ENCODE results near the gene GP1BB.

The GP1BB gene

DNA sequence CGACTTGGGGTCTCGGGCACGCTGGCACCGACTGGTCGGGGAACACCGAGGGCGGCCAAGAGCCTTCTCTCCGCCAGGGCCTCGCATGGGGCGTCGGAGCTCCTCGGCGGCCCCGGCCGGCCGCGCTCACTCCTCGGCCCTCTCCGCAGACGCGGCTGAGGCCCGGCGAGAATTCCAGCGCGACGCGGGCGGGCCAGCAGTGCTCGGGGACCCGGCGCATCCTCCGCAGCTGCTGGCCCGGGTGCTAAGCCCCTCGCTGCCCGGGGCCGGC lies 42.8 kb downstream of the GP1BB start:
- Histone ChIP-seq H3K4me3 (ENCODE audit: low read length, poor library complexity, severe bottlenecking) (peak overlapping the region; percentile 72), H3F3A (ENCODE audit: low read depth) (no peaks in the 10 kb centered on the region), H3K79me2 (ENCODE audit: insufficient read depth, low read length) (peaks cover 23% of the 10 kb centered on the region; the same call in 1 of the 2 replicates), H3K9me2 (replicated peaks; ENCODE audit: low read depth, low read length) (no peaks in the 10 kb centered on the region), H2AFZ (ENCODE audit: low read length) (no peak overlapping the region), H3K9ac (ENCODE audit: low read depth, low read length, poor library complexity, severe bottlenecking) (peak overlapping the region; percentile 82), H3K9me3 (ENCODE audit: insufficient read depth, low read depth, low read length) (no peaks in the 10 kb centered on the region), H4K20me1 (ENCODE audit: insufficient read depth, low read length, poor library complexity, severe bottlenecking) (no peaks in the 10 kb centered on the region), H3K27me3 (ENCODE audit: insufficient read depth, low read length, poor library complexity, severe bottlenecking) (no peaks in the 10 kb centered on the region), H3K4me2 (ENCODE audit: low read depth, low read length, poor library complexity, severe bottlenecking) (peak overlapping the region; percentile 49), H3K36me3 (ENCODE audit: insufficient read depth, low read length) (no peaks in the 10 kb centered on the region), H3K4me1 (ENCODE audit: insufficient read depth, low read length, poor library complexity, severe bottlenecking) (no peaks in the 10 kb centered on the region)
- TF ChIP-seq EZH2phosphoT487 (IDR thresholded peaks at IDR 0.05; ENCODE audit: borderline replicate concordance), result no peak
- TF ChIP-seq, protein P1, sequence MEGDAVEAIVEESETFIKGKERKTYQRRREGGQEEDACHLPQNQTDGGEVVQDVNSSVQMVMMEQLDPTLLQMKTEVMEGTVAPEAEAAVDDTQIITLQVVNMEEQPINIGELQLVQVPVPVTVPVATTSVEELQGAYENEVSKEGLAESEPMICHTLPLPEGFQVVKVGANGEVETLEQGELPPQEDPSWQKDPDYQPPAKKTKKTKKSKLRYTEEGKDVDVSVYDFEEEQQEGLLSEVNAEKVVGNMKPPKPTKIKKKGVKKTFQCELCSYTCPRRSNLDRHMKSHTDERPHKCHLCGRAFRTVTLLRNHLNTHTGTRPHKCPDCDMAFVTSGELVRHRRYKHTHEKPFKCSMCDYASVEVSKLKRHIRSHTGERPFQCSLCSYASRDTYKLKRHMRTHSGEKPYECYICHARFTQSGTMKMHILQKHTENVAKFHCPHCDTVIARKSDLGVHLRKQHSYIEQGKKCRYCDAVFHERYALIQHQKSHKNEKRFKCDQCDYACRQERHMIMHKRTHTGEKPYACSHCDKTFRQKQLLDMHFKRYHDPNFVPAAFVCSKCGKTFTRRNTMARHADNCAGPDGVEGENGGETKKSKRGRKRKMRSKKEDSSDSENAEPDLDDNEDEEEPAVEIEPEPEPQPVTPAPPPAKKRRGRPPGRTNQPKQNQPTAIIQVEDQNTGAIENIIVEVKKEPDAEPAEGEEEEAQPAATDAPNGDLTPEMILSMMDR (conservative IDR thresholded peaks at IDR 0.05; ENCODE audit: low read length), result no peak

DNA sequence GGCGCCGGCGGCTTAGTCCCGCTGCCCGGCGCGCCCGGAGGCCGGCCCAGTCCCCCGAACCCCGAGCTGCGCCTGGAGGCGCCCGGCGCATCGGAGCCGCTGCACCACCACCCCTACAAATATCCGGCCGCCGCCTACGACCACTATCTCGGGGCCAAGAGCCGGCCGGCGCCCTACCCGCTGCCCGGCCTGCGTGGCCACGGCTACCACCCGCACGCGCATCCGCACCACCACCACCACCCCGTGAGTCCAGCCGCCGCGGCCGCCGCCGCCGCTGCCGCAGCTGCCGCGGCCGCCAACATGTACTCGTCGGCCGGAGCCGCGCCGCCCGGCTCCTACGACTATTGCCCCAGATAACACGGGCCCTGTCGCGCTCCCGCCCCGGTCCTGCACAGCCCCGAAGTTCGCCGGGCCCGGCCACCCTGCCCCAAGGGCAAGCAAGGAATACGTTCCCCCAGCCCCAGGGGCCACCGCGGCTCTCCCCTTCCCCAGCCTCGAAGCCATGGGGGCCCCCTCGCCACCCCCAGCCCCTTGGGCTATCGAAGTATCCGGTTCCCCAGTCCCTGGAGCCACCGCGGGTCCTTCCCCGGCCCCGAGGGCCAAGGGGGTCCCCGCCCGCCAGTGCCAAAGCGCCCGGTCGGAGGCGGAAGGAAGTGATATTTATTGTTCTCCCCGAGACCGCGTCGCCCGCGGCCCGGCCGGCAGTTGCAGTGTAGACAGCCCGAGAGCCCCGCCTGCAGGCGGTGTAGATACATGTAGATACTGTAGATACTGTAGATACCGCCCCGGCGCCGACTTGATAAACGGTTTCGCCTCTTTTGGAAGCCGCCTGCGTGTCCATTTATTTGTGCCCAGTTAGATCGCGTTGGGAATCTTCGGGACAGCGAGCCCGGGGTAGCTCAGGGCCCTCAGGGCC lies 43.4 kb downstream of the GP1BB start:
- Histone ChIP-seq H2AFZ (ENCODE audit: low read length) (peak overlapping the region; percentile 48; the same call in 1 of the 2 replicates), H3K4me2 (ENCODE audit: low read depth, low read length, poor library complexity, severe bottlenecking) (peak overlapping the region; percentile 49), H3K36me3 (ENCODE audit: insufficient read depth, low read length) (no peaks in the 10 kb centered on the region)

DNA sequence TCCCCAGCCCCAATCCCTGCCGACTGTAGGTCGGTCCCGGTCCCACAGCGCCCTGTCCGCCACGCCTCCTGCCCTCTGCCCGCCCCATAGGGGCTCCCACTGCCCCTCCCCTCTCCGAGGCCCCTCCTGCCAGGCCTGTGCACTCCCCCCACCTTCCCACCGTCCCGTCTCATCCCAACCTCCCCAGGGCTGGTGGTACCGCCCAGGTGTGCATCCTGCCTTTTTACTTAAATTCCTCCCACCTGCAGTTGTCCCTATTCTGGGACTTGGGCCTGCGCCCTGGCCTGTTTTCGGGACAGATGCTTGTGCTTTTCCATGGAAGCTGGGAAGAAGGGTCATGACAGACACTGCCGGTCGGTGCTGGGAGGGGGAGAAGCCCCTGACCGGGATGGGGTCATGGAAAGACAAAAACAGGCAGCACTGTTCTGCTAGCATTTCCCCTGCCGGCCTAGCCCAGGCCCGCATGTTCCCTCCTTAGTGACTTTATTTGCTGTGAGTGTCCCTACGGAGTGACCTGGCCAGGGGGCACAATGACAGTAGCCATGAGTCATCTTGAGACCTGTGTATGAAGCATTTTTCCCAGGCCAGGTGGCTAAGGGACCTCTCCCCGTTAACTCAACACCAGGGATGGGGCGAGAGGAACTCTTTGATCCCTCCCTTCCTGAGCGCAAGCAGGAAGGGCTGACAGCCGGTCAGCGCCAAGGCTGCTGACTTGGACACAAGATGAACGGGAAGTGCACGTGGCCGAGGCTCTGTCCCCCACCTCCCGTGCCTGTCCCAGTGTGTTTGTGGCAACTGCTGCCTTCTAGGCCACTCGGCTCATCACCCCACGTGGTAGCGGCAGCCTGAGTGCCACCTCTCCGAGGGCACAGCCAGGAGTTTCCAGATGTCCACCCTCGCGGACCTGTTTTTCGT lies 44.3 kb downstream of the GP1BB start:
- Histone ChIP-seq H3K4me1 (ENCODE audit: insufficient read depth, low read length, poor library complexity, severe bottlenecking) (no peaks in the 10 kb centered on the region), H3K79me2 (ENCODE audit: insufficient read depth, low read length) (peaks cover 23% of the 10 kb centered on the region; the same call in 1 of the 2 replicates), H3K36me3 (ENCODE audit: insufficient read depth, low read length) (no peaks in the 10 kb centered on the region), H3K27me3 (ENCODE audit: insufficient read depth, low read length, poor library complexity, severe bottlenecking) (no peaks in the 10 kb centered on the region), H2AFZ (ENCODE audit: low read length) (peak overlapping the region; percentile 48; the same call in 1 of the 2 replicates), H3K9me2 (replicated peaks; ENCODE audit: low read depth, low read length) (no peaks in the 10 kb centered on the region), H3K4me2 (ENCODE audit: low read depth, low read length, poor library complexity, severe bottlenecking) (peak overlapping the region; percentile 49), H3F3A (ENCODE audit: low read depth) (no peaks in the 10 kb centered on the region), H4K20me1 (ENCODE audit: insufficient read depth, low read length, poor library complexity, severe bottlenecking) (no peaks in the 10 kb centered on the region), H3K4me3 (ENCODE audit: low read length, poor library complexity, severe bottlenecking) (peak overlapping the region; percentile 72), H3K9me3 (ENCODE audit: insufficient read depth, low read depth, low read length) (no peaks in the 10 kb centered on the region), H3K9ac (ENCODE audit: low read depth, low read length, poor library complexity, severe bottlenecking) (peak overlapping the region; percentile 82)
- TF ChIP-seq, protein P1 (conservative IDR thresholded peaks at IDR 0.05; ENCODE audit: low read length), result no peak
- TF ChIP-seq EZH2phosphoT487 (IDR thresholded peaks at IDR 0.05; ENCODE audit: borderline replicate concordance), result no peak

More for the DNA sequence above, 43.4 kb downstream of the GP1BB start:
- H3K9me3 ChIP-seq (ENCODE audit: insufficient read depth, low read depth, low read length), result no peaks in the 10 kb centered on the region
- H4K20me1 ChIP-seq (ENCODE audit: insufficient read depth, low read length, poor library complexity, severe bottlenecking), result no peaks in the 10 kb centered on the region
- peak overlapping the region; percentile 72 for H3K4me3 ChIP-seq (ENCODE audit: low read length, poor library complexity, severe bottlenecking)
- peaks cover 23% of the 10 kb centered on the region; the same call in 1 of the 2 replicates for H3K79me2 ChIP-seq (ENCODE audit: insufficient read depth, low read length)
- no peaks in the 10 kb centered on the region for H3F3A ChIP-seq (ENCODE audit: low read depth)
- no peaks in the 10 kb centered on the region for H3K4me1 ChIP-seq (ENCODE audit: insufficient read depth, low read length, poor library complexity, severe bottlenecking)
- no peak for TF ChIP-seq EZH2phosphoT487 (IDR thresholded peaks at IDR 0.05; ENCODE audit: borderline replicate concordance)
- TF ChIP-seq, protein P1 (conservative IDR thresholded peaks at IDR 0.05; ENCODE audit: low read length), result peak; percentile 59
- no peaks in the 10 kb centered on the region for H3K27me3 ChIP-seq (ENCODE audit: insufficient read depth, low read length, poor library complexity, severe bottlenecking)
- H3K9ac ChIP-seq (ENCODE audit: low read depth, low read length, poor library complexity, severe bottlenecking), result peak overlapping the region; percentile 82
- H3K9me2 ChIP-seq (replicated peaks; ENCODE audit: low read depth, low read length), result no peaks in the 10 kb centered on the region
